Measurements from ENCODE around the gene NFATC1. TPM values are rescaled to one million over a fixed set of nuclear protein-coding genes. Genes with fewer than 3 reads are reported as not detected.
"Not testable (repeated sequence)": the region's sequence is repeated elsewhere in the genome, so short reads cannot be mapped to it uniquely, and the experiment has no call there.

Gene NFATC1
- total RNA-seq, 3 donors from 2014 or later: 62.7 to 80.8 (median 75.2) TPM

DNA sequence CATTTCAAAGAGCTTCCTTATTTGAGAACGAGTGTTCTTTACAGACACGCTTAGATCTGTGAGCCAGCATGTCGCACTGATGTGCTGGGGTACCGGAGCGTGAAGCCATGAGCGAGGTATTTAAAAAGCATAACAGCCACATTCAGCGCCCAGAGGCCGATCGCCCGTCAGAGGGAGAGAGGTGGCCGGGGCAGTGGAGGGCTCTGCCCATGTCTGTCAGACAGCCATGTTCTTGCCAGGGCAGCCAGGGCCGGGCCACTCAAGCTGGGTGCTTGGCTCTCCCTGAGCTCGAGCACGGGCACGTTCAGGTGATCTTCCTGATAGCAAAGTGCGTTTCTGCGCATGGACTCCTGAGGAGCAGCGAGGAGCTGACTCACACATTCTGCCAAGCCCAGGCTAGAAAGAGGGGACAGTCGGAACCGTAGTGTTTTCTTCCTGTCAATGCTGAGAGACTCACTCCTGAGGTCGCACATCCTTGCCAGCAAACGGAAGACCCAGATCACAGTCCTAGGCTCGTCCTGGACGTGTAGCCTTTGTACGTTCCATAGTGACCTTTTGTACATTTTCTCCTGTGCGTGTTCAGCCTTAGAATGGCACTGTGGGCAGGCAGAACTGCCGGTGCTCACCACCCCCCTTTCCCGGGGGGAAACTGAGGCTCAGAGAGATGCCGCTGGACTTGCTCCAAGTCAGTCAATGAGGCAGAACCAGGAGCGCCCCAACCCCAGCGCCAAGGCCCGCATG, 100.7 kb downstream of the NFATC1 start:
- no peaks in the 10 kb centered on the region for H3K27me3 Mint-ChIP-seq (ENCODE audit: low read depth)
- H3K9me3 Mint-ChIP-seq: peaks cover 25% of the 10 kb centered on the region
- no peak for DNase-seq
- peaks cover 50% of the 10 kb centered on the region for H3K36me3 Mint-ChIP-seq (ENCODE audit: insufficient read depth)
- H3K4me3 Mint-ChIP-seq: no peak overlapping the region
- H3K4me1 Mint-ChIP-seq (ENCODE audit: low read depth): peaks cover 22% of the 10 kb centered on the region
- ATAC-seq: no peak

DNA sequence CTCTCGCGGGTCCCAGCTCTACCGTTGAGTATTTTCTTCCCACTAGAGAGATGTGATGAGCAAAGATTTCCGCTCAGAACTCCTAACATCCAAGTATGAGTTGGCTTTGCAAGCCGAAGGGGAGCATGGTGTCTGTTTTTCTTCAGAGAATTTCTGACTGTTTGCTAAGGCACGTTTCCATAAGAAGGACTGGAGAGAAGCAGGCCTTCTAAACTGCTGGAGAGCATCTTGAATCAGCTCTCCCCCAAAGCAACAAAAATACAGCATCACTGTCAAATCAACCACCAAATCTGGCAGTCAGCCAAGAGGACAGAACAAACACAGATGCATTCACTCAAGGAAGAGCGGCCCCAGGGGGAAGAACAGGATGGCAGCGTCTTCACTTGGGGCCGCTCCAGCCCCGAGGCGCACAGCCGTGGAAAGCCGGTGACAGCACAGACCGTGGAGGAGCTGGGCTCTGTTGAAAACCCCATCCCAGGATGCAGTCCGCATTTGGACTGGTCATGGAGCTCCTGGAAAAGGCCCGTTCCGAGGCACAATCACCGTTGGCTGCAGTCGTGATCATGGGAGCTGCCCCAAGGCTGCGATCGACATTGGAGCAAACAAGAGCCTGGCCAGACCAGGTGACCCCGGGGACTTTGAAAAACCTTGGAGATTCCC, 101.4 kb downstream of the NFATC1 start:
- H3K36me3 Mint-ChIP-seq (ENCODE audit: insufficient read depth): peaks cover 47% of the 10 kb centered on the region
- no peak overlapping the region for H3K4me3 Mint-ChIP-seq
- peaks cover 25% of the 10 kb centered on the region for H3K9me3 Mint-ChIP-seq
- H3K4me1 Mint-ChIP-seq (ENCODE audit: low read depth): peaks cover 16% of the 10 kb centered on the region
- H3K27me3 Mint-ChIP-seq (ENCODE audit: low read depth): no peaks in the 10 kb centered on the region
- ATAC-seq (no peak), DNase-seq (no peak)

DNA sequence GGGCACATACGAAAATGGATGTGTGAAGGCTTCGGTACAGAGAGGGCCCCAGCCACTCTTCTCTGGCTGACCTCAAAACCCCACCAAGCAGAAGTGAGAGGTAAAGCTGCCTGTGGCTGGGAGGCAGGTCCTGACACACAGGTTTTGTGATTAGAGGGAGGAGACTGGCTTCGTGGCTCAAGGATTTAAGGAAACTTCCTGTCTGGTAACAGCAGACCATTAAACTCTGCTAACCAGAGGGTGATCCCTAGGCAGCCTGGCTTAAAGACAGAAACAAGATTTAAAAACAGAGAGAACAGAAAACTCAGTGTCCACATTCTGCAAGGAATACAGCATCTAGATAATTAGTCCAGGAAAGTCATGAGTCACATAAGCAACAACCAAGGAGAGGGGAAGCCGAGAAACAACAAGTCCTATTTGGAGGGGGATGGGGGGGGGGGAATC, 101.9 kb downstream of the NFATC1 start:
- Mint-ChIP-seq H3K4me3 (no peak overlapping the region), H3K4me1 (ENCODE audit: low read depth) (peaks cover 17% of the 10 kb centered on the region), H3K27me3 (ENCODE audit: low read depth) (no peaks in the 10 kb centered on the region), H3K9me3 (peaks cover 25% of the 10 kb centered on the region), H3K36me3 (ENCODE audit: insufficient read depth) (peaks cover 47% of the 10 kb centered on the region)
- DNase-seq (no peak), ATAC-seq (no peak)

DNA sequence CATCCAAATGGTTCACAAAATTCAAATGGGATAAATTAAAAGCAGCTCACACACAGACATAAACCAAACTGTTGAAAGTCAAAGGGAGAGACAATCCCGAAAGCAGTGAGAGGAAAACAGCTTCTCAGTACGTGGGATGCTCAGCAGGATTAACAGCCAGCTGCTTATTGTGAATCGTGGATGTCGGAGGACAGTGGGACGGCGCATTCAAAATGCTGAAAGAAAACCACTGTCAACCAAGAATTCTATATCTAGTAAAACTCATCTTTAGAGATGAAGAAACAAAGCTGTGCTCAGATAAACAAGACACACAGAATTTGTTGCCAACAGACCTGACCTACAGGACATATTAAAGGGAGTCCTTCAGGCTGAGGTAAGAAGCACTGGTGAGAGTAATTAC, 102.9 kb downstream of the NFATC1 start:
- Mint-ChIP-seq H3K4me1 (ENCODE audit: low read depth) (peaks cover 26% of the 10 kb centered on the region), H3K4me3 (no peak overlapping the region), H3K36me3 (ENCODE audit: insufficient read depth) (peaks cover 47% of the 10 kb centered on the region), H3K9me3 (peaks cover 25% of the 10 kb centered on the region), H3K27me3 (ENCODE audit: low read depth) (no peaks in the 10 kb centered on the region)
- no peak for ATAC-seq
- DNase-seq: no peak

DNA sequence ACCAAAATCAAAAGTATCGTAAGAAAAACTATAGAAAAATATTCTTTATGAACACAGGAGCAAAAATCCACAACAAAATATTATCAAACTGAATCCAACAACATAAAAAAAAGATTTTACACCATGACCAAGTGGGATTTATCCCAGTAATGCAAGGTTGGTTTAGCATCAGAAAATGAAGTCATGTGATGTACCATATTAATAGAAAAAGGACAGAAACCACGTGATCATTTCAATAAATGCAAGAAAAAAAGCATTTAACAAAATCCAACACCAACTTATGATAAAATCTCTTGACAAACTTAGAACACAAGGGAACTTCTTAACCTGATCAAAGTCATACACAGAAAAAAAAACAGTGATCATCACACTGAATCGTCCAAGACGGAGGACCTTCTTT, 105.3 kb downstream of the NFATC1 start:
- Mint-ChIP-seq H3K4me1 (ENCODE audit: low read depth) (peaks cover 37% of the 10 kb centered on the region), H3K36me3 (ENCODE audit: insufficient read depth) (peaks cover 45% of the 10 kb centered on the region), H3K9me3 (peaks cover 25% of the 10 kb centered on the region), H3K27me3 (ENCODE audit: low read depth) (no peaks in the 10 kb centered on the region), H3K4me3 (no peak overlapping the region)
- ATAC-seq: no peak
- DNase-seq: no peak

DNA sequence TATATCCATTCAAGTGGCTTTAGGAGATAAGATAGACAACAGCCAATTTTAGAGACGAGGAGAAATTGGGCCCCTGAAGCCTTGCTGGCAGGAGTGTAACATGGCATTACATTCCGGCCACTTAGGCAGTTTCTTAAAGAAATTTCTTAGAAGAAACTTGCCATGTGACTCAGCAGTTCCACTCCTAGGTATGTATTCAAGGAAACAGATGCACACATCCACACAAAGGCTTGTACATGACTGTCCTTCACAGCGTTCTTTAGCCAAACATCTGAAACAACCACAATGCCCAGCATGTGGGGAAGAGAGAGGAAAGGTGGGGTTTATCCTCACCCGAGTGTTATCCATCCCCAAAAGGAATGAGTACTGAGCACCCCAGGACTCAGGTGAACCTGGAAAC, 107.1 kb downstream of the NFATC1 start:
- Mint-ChIP-seq H3K4me3 (no peak overlapping the region), H3K36me3 (ENCODE audit: insufficient read depth) (peaks cover 31% of the 10 kb centered on the region), H3K9me3 (peaks cover 20% of the 10 kb centered on the region), H3K27me3 (ENCODE audit: low read depth) (no peaks in the 10 kb centered on the region), H3K4me1 (ENCODE audit: low read depth) (peaks cover 48% of the 10 kb centered on the region)
- ATAC-seq: no peak
- no peak for DNase-seq

DNA sequence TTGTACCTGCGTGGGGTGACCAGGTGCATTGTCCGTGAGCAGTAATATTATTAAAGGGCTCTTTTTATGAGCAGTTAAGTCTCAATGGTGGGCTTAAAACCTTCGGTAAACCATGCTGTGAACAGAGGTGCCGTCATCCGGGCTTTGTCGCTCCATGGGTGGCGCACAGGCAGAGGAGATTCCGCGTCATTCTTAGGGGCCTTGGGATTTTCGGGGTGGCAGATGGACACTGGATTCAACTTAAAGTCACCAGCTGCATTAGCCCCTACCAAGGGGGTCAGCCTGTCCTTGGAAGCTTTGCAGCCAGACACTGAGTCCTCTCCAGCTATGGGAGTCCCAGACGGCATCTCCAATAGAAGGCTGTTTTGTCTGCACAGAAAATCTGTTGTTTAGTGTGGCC, 107.7 kb downstream of the NFATC1 start:
- Mint-ChIP-seq H3K27me3 (ENCODE audit: low read depth) (no peaks in the 10 kb centered on the region), H3K4me1 (ENCODE audit: low read depth) (peaks cover 54% of the 10 kb centered on the region), H3K9me3 (peaks cover 14% of the 10 kb centered on the region), H3K4me3 (no peak overlapping the region), H3K36me3 (ENCODE audit: insufficient read depth) (peaks cover 26% of the 10 kb centered on the region)
- no peak for ATAC-seq
- DNase-seq: no peak

DNA sequence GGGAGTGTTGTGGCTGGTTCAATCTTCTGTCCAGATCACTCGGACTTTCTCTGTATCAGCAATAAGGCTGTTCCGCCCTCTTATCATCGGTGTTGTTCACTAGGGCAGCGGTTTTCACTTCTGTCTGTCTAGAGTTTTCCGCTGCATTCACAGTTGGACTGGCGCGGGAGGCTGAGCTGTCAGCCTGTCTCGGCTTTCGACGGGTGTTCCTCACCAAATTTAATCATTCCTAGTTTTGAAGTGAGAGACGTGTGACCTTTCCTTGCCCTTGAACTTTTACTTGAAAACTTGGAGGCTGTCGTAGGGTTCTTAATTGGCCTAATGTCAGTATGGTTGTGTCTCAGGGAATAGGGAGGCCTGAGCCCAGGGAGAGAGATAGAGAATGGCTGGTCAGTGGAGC, 108.3 kb downstream of the NFATC1 start:
- Mint-ChIP-seq H3K4me1 (ENCODE audit: low read depth) (peaks cover 59% of the 10 kb centered on the region), H3K9me3 (peaks cover 9% of the 10 kb centered on the region), H3K36me3 (ENCODE audit: insufficient read depth) (peaks cover 22% of the 10 kb centered on the region), H3K4me3 (no peak overlapping the region), H3K27me3 (ENCODE audit: low read depth) (no peaks in the 10 kb centered on the region)
- DNase-seq: no peak
- ATAC-seq: peak in 1 of 2 donors; percentile 19

DNA sequence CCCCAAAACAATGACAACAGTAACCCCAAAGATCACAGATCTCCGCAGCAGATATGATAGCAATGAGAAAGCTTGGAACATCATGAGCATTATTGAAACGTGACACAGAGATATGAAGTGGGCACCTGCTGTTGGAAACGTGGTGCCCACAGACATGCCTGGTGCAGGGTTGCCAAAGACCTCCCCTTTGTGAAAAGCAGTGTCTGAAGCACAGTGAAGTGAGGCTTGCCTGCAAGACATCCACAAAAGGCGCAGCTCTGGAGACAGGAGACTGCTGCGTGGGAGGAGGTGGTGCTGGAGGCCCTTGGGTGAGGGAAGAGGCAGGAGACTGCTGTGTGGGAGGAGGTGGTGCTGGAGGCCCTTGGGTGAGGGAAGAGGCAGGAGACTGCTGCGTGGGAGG, 108.8 kb downstream of the NFATC1 start:
- H3K9me3 Mint-ChIP-seq; H3K4me3 Mint-ChIP-seq; DNase-seq; H3K27me3 Mint-ChIP-seq (ENCODE audit: low read depth): not testable (repeated sequence)
- ATAC-seq: peak; percentile 13 to 17
- H3K36me3 Mint-ChIP-seq (ENCODE audit: insufficient read depth): peaks cover 19% of the 10 kb centered on the region
- H3K4me1 Mint-ChIP-seq (ENCODE audit: low read depth): peaks cover 58% of the 10 kb centered on the region

DNA sequence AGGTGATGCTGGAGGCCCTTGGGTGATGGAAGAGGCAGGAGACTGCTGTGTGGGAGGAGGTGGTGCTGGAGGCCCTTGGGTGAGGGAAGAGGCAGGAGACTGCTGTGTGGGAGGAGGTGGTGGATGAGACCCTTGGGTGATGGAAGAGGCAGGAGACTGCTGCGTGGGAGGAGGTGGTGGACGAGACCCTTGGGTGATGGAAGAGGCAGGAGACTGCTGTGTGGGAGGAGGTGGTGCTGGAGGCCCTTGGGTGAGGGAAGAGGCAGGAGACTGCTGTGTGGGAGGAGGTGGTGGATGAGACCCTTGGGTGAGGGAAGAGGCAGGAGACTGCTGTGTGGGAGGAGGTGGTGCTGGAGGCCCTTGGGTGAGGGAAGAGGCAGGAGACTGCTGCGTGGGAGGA, 109.7 kb downstream of the NFATC1 start:
- not testable (repeated sequence) for H3K9me3 Mint-ChIP-seq; H3K27me3 Mint-ChIP-seq (ENCODE audit: low read depth); H3K4me3 Mint-ChIP-seq; ATAC-seq; DNase-seq
- H3K36me3 Mint-ChIP-seq (ENCODE audit: insufficient read depth): peaks cover 19% of the 10 kb centered on the region
- peaks cover 60% of the 10 kb centered on the region for H3K4me1 Mint-ChIP-seq (ENCODE audit: low read depth)

DNA sequence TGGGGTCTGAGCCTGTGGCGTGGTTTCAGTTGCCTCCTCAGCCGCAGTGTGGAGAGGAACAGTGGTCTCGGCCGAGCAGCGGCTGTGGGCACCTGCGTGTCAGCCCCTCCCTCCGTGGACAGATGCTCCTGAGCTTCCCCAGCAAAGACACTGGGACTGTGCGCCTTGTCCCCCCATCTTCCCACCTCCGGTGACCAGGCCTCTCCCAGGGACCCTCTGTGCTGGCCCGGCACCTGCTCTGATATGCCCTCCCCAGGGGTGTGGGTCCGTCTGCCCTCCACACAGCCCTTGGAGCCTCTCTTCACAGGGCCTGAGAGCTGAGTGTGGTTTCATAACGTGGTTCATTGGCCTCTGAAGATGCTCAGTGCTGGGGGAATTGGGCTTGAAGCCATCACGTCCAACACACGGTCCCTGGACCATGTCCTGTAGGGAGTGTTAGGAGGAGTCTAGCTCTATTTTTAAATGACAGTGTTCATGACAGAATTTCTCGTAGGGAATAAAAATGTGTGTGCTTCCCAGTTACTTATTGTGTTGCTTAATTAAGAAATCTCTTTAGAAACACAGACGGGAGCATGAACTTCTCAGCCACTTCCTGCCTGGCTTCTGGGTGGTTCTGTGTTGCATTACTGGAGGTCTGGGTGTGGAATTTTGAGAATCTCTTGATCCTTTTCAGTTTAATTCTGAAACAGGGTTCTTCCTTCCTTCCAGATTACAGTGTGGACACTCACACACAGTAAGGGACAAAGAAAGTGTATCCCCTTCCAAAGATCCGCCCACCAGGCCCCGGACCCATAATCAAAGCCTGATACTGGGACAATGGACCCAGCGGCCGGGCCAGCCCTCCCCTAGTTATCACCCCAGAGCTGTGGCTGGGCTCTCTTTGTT, 110.7 kb downstream of the NFATC1 start:
- H3K4me1 Mint-ChIP-seq (ENCODE audit: low read depth): peaks cover 58% of the 10 kb centered on the region
- no peaks in the 10 kb centered on the region for H3K9me3 Mint-ChIP-seq
- ATAC-seq (peak in 1 of 2 donors; percentile 9), DNase-seq (no peak)
- no peaks in the 10 kb centered on the region for H3K27me3 Mint-ChIP-seq (ENCODE audit: low read depth)
- peaks cover 18% of the 10 kb centered on the region for H3K36me3 Mint-ChIP-seq (ENCODE audit: insufficient read depth)
- H3K4me3 Mint-ChIP-seq: no peak overlapping the region

DNA sequence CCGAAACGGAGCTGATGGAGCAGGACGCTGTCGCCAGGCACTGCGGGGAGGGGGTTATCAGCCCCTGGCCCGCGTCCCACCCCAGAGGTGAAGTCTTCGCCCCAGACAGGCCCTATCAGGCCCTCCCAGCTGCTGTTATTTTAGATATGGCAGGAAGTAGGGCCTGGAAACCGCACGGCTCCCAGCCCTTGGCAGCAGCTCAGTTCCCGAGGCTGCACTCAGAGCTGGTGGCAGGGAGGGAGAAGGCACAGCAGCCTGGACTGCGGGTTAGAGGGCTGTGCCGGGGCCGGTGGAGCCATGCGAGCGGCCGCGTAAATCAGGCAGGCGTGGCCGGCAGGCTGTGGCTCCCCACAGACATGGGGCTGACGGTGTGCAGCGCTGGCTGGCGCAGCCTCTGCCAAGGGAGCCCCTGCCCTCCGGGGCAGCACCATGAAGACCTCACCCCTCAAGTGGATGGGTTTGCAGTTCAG, 111.4 kb downstream of the NFATC1 start:
- peak; percentile 53 to 59 for ATAC-seq
- peaks cover 18% of the 10 kb centered on the region for H3K36me3 Mint-ChIP-seq (ENCODE audit: insufficient read depth)
- peaks cover 58% of the 10 kb centered on the region for H3K4me1 Mint-ChIP-seq (ENCODE audit: low read depth)
- no peaks in the 10 kb centered on the region for H3K9me3 Mint-ChIP-seq
- H3K4me3 Mint-ChIP-seq: peak overlapping the region; percentile 62
- DNase-seq: no peak
- H3K27me3 Mint-ChIP-seq (ENCODE audit: low read depth): no peaks in the 10 kb centered on the region

DNA sequence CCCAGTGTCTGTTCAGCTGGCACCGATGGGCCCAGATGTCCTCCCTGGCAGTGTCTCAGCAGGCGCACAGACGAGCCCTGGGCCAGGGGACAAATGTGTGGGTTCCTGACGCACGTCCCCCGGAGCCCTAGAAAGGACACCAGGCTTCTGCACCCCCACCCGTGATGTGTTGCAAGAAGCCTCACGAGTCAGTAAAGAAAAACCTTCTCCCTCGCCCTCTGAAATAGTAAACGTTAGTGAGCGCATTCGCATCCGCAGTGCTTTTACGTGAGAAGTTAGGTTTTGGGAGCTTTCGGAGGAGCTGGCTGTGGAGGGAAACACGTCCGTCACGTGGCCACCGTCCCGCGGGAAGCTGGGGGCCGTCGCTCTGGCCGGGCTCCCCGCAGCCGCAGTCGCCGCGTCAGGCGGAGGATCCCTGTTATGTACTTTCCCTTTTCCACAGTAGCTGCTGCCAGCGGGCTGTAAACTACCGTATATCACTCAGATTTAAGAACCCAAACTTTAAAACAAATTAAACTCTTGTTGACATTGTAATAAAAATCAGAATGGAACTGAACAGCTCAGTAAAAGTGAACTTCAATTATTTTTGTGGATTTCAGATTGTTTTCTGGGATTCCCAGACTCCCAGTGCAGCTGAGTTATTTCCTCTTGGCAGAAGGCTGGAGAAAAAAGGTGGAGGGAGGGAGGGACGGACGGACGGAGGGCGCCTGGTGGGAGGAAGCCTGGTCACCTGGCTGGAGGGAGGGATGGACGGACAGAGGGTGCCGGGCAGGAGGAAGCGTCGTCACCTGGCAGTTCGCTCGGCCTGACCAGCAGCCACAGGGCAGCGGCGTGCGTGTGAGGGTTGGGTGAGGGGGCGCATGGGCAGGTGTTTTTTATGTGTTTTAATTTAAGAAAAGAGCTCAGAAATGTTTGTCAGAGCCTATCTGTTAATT, 112.1 kb downstream of the NFATC1 start:
- Mint-ChIP-seq H3K36me3 (ENCODE audit: insufficient read depth) (peaks cover 18% of the 10 kb centered on the region), H3K9me3 (no peaks in the 10 kb centered on the region), H3K4me3 (peak overlapping the region; percentile 62), H3K4me1 (ENCODE audit: low read depth) (peaks cover 53% of the 10 kb centered on the region), H3K27me3 (ENCODE audit: low read depth) (no peaks in the 10 kb centered on the region)
- ATAC-seq (peak; percentile 19 to 36), DNase-seq (no peak)

All from activated T-cell treated with anti-CD3 and anti-CD28 coated beads, Interleukin-2, amount 50 U/mL, for 4 hours (primary cell).